Stimulated activated CD4-positive, alpha-beta T cell treated with anti-CD3 and anti-CD28 coated beads, Interleukin-12 subunit alpha, Interleukin-12 subunit beta, amount 100 ng/mL, for 24 hours (primary cell): Measurements from ENCODE around the gene GBE1.
"Not testable (repeated sequence)": the region's sequence is repeated elsewhere in the genome, so short reads cannot be mapped to it uniquely, and the experiment has no call there.

Experiments
- DNase-seq, 2 experiments: peaks; one replicate each; pipeline ENCODE4 v3.0.0-alpha.2; 2020; ENCODE audit warnings: low read depth in 2 of 2

Gene GBE1

GRCh38 chr3:81760924-81761903 is at the start of gene GBE1:
Gene GBE1, minus strand, starts transcription at chr3:81761645. Its CDS starts 128 bp downstream, at chr3:81761517.
- DNase-seq, result peak; percentile 81 to 82

- DNase-seq, result no peak
These were observed 47.5 kb upstream of the GBE1 start for GRCh38 chr3:81808900-81809299.

GRCh38 chr3:81799403-81799802 is 38.0 kb upstream of the GBE1 start:
- DNase-seq, result no peak

- DNase-seq, result no peak
These were observed 32.0 kb upstream of the GBE1 start for GRCh38 chr3:81793410-81793809.

GRCh38 chr3:81790117-81790516 is 28.7 kb upstream of the GBE1 start:
- DNase-seq, result no peak

GRCh38 chr3:81789691-81790090 is 28.2 kb upstream of the GBE1 start:
- no peak for DNase-seq

- DNase-seq, result no peak
These were observed 27.2 kb upstream of the GBE1 start for GRCh38 chr3:81788610-81789009.

GRCh38 chr3:81788044-81788443 is 26.6 kb upstream of the GBE1 start:
- DNase-seq, result no peak

- DNase-seq, result no peak
These were observed 21.1 kb upstream of the GBE1 start for GRCh38 chr3:81782585-81782984.

- no peak for DNase-seq
These were observed 17.3 kb upstream of the GBE1 start for GRCh38 chr3:81778678-81779182.

- no peak for DNase-seq
These were observed 15.2 kb upstream of the GBE1 start for GRCh38 chr3:81776643-81777042.

GRCh38 chr3:81770710-81771109 is 9.3 kb upstream of the GBE1 start:
- no peak for DNase-seq

GRCh38 chr3:81769299-81769698 is 7.9 kb upstream of the GBE1 start:
- no peak for DNase-seq

GRCh38 chr3:81767250-81767859 is 5.9 kb upstream of the GBE1 start:
- DNase-seq, result not testable (repeated sequence)

GRCh38 chr3:81765400-81765799 is 4.0 kb upstream of the GBE1 start:
- no peak for DNase-seq

- DNase-seq, result no peak
These were observed 3.2 kb upstream of the GBE1 start for GRCh38 chr3:81764665-81765064.

- DNase-seq, result no peak
These were observed 2.6 kb upstream of the GBE1 start for GRCh38 chr3:81764002-81764401.

- no peak for DNase-seq
These were observed 1.6 kb upstream of the GBE1 start for GRCh38 chr3:81763001-81763400.

- no peak for DNase-seq
These were observed 597 bp upstream of the GBE1 start for GRCh38 chr3:81761904-81762580.

GRCh38 chr3:81760215-81760614 is 1.2 kb downstream of the GBE1 start:
- DNase-seq, result no peak

- not testable (repeated sequence) for DNase-seq
These were observed 2.7 kb downstream of the GBE1 start for GRCh38 chr3:81758771-81759170.

GRCh38 chr3:81758275-81758674 is 3.2 kb downstream of the GBE1 start:
- DNase-seq, result no peak
